Measurements from ENCODE around the gene ARL4D. TPM values are rescaled to one million over a fixed set of nuclear protein-coding genes. Genes with fewer than 3 reads are reported as not detected.

Gene ARL4D
- total RNA-seq, 1 experiment from 2014 or later = 11.5 TPM

- DNase-seq (ENCODE audit: low read depth, low spot score) = no peak
- ChIA-PET CTCF (no interaction called here), POLR2A (interaction anchor here (1.1 kb wide), 1 partner anchor 63 kb away, joined by 4 read pairs; no protein-coding TSS in a partner anchor), RAD21 (ENCODE audit: low non-redundant PET in 1 of 2, low total read pairs in 2 of 2, uncharacterized antibody in 2 of 2, unreplicated experiment in 2 of 2) (interaction anchor here in 1 of 2 experiments (1.1 kb wide), 1 partner anchor 32 kb away, joined by 4 read pairs; no protein-coding TSS in a partner anchor)
- no peaks in the 10 kb centered on the region for H3K9me2 ChIP-seq (ENCODE audit: insufficient read depth)
- no peak overlapping the region for H3K9ac ChIP-seq (ENCODE audit: low read length)
- no peaks in the 10 kb centered on the region for H3K9me3 ChIP-seq (ENCODE audit: control insufficient read depth in 1 of 2, insufficient read depth in 1 of 2, low read depth in 1 of 2, low read length in 2 of 2)
- H3K36me3 ChIP-seq (ENCODE audit: control insufficient read depth in 1 of 2, insufficient read depth in 2 of 2, low read length in 2 of 2) = no peaks in the 10 kb centered on the region
- BruUV-seq (replicated peaks) = no TSS peak
- TF ChIP-seq RAD21 (IDR thresholded peaks at IDR 0.05; ENCODE audit: low read depth) (no peak), ELF1 (IDR thresholded peaks at IDR 0.05; ENCODE audit: borderline replicate concordance, low read depth) (no peak), JUND (IDR thresholded peaks at IDR 0.05) (no peak), ATF3 (IDR thresholded peaks at IDR 0.05) (no peak), YY1 (IDR thresholded peaks at IDR 0.05; ENCODE audit: extremely low read depth, insufficient replicate concordance, low read depth, low read length) (no peak), ZFX (IDR thresholded peaks at IDR 0.05) (no peak), SP1 (IDR thresholded peaks at IDR 0.05; ENCODE audit: low read depth) (no peak), ZBTB33 (IDR thresholded peaks at IDR 0.05; ENCODE audit: extremely low read depth, insufficient replicate concordance, low read length) (no peak), EZH2 (IDR thresholded peaks at IDR 0.05) (no peak)
- TF ChIP-seq, protein P1, sequence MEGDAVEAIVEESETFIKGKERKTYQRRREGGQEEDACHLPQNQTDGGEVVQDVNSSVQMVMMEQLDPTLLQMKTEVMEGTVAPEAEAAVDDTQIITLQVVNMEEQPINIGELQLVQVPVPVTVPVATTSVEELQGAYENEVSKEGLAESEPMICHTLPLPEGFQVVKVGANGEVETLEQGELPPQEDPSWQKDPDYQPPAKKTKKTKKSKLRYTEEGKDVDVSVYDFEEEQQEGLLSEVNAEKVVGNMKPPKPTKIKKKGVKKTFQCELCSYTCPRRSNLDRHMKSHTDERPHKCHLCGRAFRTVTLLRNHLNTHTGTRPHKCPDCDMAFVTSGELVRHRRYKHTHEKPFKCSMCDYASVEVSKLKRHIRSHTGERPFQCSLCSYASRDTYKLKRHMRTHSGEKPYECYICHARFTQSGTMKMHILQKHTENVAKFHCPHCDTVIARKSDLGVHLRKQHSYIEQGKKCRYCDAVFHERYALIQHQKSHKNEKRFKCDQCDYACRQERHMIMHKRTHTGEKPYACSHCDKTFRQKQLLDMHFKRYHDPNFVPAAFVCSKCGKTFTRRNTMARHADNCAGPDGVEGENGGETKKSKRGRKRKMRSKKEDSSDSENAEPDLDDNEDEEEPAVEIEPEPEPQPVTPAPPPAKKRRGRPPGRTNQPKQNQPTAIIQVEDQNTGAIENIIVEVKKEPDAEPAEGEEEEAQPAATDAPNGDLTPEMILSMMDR (IDR thresholded peaks at IDR 0.05 in 2 of 3, conservative IDR thresholded peaks at IDR 0.05 in 1 of 3; ENCODE audit: borderline replicate concordance in 1 of 3, insufficient read depth in 1 of 3, low read depth in 2 of 3, low read length in 2 of 3) = no peak
- TF ChIP-seq, protein P2, sequence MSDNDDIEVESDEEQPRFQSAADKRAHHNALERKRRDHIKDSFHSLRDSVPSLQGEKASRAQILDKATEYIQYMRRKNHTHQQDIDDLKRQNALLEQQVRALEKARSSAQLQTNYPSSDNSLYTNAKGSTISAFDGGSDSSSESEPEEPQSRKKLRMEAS (IDR thresholded peaks at IDR 0.05) = no peak
- ATAC-seq = no peak
- no peak overlapping the region for H3K4me2 ChIP-seq (ENCODE audit: low read length)
- no peaks in the 10 kb centered on the region for H3K27me3 ChIP-seq (ENCODE audit: insufficient read depth, low read length)
- intact Hi-C loops (cut with micrococcal nuclease) = no loop called here
- no peaks in the 10 kb centered on the region for H3K79me2 ChIP-seq (ENCODE audit: insufficient read depth, low read length)
- H3K27ac ChIP-seq (ENCODE audit: low read depth, low read length) = no peak overlapping the region
- peaks cover 27 to 54% of the 10 kb centered on the region in 2 experiments for H3K4me1 ChIP-seq (ENCODE audit: control insufficient read depth in 1 of 2, insufficient read depth in 2 of 2, low read length in 2 of 2)
- no peak overlapping the region for H2AFZ ChIP-seq (ENCODE audit: low read depth, low read length, poor library complexity, severe bottlenecking)
- H4K20me1 ChIP-seq (ENCODE audit: insufficient read depth) = no peaks in the 10 kb centered on the region
- H3K4me3 ChIP-seq (replicated peaks in 1 of 2; ENCODE audit: low read depth in 1 of 2, low read length in 2 of 2) = no peak overlapping the region
These were observed 32.3 kb downstream of the ARL4D start for GRCh38 chr17:43430936-43431713.

All from HCT116 (cell line).